GM21423 (cell line): ENCODE data around the gene GREB1.

Experiments used
- ATAC-seq: cut with Tn5 transposase; IDR thresholded peaks from one replicate; pipeline ENCODE4 v1.9.1; 2021; ENCODE audit warnings: mild to moderate bottlenecking, moderate library complexity; ENCODE audit not compliant: unreplicated experiment

The GREB1 gene

DNA sequence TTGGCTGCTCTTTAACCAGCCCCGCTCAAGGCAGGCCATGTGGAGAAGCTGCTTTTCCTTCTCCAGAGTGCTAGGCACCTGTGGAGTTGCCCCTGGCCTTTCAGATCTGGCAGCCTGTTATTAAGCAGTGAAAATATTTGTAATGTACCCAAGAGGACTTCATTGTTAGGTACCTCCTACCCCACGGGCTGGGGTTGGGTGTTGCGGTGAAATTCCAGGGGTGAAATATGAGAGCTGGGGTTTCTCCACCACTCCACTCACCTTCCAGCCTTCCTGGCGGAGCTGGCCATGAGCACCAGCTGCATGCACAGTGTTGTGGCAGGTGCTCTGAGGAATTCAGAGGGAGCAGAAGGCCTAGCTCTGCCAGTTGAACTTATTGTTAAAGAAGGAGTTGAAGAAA is 97.0 kb downstream of the GREB1 start:
- no peak for ATAC-seq

DNA sequence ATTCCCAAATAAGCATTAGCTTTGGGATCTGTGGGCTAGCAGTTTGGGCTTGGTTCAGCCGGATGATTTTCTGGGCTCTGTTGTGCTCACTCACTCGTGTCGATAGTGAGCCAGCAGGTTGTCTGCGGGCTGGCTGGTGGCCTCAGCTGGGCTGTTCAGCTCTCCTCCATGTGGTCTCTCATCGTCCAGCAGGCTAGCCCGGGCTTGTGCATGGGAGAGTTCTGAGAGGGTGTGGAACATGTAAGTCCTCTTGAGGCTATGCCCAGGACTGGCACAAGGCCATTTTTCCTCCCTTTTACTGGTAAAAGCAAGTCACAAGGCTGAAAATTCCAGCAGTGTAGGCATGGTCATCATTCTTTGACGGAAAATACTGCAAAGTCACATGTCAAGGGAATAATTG is 97.6 kb downstream of the GREB1 start:
- no peak for ATAC-seq

DNA sequence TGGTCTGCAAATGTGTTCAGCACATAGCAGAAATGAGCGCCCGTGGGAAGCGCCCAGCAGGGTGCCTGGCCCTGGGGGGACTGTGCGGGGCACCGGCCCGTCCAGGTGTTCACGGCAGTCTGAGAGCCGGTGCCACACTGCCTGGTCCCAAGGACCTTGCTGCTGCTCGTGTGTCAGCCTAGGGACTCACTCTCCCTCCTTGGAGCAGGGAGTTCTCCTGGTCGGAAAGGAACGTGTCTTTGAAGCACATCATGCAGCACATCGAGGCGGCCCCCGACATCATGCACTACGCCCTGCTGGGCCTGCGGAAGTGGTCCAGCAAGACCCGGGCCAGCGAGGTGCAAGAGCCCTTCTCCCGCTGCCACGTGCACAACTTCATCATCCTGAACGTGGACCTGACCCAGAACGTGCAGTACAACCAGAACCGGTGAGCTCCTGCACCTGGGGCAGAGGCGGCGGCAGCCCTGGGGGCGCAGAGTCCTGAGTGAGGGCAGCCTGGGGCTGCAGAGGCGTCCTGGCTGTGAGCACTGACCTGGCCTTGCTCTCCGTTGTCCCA is 100.2 kb downstream of the GREB1 start:
- no peak for ATAC-seq

DNA sequence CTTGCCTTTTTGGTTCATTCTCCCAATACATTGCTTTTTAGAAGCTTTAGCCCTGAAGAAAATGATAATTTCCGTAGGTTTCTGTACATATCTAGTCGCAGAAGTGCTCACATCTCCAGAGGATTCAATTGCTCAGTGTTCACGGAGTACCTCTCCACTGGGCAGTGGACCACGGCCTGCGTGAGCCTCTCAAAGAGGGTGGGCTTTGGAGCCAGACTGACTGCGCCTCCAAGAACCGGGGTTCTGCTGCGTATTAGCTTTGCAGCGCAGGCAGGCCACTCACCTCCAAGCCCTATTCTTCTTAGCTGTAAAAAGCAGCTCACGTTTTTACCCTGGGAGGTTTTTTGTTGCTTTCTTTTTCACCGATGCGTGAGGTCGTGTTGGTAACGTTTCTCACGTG is 100.7 kb downstream of the GREB1 start:
- no peak for ATAC-seq

- ATAC-seq: no peak
Measured at GRCh38 chr2:11635141-11635540, 101.3 kb downstream of the GREB1 start.

DNA sequence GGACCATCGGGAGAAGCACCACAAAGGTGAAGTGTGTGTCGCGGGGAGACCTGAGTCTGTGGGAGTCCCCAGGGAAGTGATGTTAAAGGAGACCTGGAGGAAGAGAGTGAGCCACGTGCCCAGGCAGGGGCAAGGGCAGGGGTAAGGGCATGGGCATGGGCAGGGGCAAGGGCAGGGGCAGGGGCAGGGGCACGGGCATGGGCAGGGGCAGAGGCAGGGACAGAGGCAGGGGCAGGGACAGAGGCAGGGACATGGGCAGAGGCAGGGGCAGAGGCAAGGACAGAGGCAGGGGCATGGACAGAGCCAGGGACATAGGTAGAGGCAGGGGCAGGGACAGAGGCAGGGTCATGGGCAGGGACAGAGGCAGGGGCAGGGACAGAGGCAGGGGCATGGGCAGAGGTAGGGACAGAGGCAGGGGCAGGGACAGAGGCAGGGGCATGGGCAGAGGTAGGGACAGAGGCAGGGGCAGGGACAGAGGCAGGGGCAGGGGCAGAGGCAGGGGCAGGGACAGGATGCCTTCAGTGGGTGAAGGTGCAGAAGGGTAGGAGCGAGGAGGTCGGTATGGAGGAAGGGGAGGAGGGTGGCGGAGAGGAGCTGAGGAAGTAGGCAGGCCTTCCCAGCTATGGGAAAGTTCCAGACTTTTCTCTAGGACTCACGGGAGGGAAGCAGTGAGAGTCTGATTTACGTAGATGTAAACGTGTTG is 102.9 kb downstream of the GREB1 start:
- no peak for ATAC-seq

DNA sequence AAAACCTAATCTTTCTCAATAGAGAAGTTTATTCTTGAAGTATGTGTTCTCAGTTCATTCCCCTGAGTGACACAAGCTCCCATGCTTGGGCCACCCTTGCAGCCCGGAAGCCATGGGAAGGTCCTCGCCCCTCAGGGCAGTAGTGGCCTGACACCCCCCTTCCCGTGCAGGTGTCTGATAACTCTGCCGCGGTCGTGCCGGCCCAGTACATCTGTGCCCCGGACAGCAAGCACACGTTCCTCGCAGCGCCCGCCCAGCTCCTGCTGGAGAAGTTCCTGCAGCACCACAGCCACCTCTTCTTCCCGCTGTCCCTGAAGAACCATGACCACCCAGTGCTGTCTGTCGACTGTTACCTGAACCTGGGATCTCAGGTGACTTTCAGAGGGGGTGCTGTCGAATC is 103.7 kb downstream of the GREB1 start:
- no peak for ATAC-seq

GRCh38 chr2:11639503-11639902 is 105.7 kb downstream of the GREB1 start:
- no peak for ATAC-seq

DNA sequence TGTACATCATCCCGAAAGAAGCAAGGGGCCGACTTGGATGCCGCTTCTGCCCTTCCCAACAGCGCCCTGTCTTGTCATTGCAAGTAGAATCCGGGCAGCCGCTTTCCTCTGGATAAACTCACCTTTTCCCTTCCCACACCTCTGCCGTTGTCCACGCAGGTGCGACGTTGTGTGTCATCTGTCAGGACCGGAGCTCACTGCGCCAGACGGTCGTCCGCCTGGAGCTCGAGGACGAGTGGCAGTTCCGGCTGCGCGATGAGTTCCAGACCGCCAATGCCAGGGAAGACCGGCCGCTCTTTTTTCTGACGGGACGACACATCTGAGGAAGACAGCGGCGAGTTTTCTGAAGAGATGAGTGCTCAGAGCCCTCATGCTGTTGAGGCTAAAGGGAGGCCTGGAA is 106.3 kb downstream of the GREB1 start:
- ATAC-seq: no peak

DNA sequence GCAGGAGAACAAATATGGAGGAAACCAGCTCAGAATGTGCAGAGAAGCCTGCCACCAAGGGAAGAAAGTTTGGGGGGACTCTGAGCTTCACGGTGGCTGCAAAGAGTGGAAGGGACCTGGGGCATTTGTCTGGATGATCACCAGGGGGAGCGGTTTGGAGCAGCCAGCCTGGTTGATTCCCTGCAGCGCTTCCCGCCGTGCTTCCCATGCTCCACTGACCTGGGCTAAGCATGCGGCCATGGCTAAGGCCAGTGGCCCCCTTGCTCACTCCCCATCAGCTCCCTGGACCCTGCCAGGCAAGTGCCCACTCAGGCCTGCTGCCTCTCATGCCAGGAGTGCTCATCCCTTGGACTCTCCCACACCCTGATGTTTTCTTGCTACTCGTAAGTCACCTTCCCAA is 109.1 kb downstream of the GREB1 start:
- ATAC-seq: no peak

DNA sequence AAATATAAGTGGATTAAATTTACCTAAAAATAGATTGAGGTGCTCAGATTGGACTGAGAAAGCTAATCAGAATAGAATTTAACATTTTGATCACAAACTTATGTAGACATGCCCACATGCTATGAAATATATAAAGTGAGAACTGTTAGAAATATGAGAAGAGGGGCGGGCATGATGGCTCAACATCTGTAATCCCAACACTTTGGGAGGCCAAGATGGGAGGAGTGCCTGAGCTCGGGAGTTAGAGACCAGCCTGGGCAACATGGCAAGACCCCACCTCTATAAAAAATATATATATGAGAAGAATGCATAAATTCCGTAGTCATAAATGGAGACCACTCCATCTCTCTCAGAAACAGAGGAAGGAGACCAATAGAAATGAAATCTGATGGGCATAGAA is 110.4 kb downstream of the GREB1 start:
- ATAC-seq: no peak

DNA sequence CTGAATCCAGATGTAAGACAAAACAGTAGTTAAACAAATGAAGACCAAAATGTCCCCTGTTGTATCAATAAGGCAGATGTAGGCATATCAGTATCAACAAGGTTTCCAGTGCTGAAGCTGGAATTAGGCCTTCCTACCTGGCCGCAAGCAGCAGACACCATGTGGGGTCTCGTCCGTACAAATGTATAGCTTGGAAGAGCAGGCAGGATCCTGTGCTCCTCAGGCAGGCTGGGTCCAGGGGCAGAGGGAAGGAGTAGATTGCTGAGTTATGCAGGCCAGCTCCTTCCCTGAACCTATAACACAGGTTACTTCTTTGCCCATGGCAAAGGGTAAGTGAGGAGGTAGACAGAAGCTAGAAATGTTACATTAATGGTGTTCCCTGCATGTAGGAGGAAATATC is 112.7 kb downstream of the GREB1 start:
- ATAC-seq: no peak

DNA sequence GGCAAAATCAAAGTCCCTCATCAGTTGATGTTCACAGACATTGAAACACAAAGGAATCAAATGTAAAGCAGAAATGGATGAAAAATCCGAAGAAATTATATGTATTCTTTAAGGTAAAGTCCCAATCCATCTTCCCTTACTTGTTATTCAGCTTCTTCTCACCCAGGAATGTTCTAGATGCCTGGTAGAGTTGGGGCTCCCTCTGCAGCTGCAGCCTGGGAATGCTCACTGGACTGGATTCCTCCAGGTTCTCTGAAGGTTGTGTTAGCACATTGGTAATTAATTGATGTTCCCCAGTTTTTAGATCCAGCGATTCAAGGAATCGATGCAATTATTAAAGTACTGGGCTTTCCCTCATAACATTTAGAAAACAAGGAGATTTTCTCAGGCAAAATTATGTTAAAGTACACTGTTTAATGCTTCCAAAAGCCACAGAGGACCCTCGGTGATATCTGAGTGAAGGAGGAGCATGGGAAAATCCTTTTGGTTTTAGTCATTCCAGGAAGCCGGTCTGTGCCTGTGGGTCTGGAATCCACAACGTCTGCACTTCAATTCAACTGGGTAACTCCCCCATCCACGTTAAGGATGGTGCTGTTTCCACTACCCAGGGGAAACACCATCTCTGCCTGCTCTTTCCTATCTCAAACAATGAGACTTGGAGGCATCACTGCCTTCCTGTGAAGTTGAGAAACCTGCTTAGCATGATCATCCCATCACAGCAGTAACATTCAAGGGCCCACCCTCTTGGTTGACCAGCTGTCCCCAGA is 114.2 kb downstream of the GREB1 start:
- no peak for ATAC-seq

- ATAC-seq: no peak
Measured at GRCh38 chr2:11649093-11649492, 115.2 kb downstream of the GREB1 start.

DNA sequence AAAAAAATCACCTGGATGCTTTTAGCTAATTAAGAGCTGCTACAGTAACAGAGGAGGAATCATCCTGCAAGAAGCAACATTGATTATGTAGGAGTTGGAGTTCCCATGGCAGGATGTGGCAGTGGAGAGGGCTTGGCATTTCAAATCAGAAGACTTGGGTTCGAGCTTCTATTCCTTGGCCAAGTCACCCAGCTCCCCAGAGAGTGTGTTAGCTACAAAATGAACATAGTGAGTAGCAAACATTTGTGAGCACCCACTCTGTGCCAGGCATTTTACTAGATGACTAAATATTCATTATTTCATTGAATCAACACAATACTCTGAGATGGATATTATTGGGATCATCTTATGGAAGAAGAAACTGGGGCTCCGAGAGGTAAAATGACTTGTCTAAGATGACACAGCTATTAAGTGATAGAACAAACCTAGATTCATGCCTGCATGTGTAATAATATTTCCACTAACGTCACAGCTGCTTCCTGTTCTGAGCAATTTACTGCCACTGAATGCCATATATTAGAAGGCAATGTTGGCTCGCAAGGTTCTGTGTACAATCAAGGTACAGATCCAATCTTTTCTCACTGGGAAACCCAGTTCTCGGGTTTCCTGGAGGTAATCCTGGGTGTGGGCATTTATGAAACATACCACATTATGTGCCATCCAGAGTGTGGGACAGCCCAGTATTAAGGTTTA is 118.2 kb downstream of the GREB1 start:
- ATAC-seq: no peak

DNA sequence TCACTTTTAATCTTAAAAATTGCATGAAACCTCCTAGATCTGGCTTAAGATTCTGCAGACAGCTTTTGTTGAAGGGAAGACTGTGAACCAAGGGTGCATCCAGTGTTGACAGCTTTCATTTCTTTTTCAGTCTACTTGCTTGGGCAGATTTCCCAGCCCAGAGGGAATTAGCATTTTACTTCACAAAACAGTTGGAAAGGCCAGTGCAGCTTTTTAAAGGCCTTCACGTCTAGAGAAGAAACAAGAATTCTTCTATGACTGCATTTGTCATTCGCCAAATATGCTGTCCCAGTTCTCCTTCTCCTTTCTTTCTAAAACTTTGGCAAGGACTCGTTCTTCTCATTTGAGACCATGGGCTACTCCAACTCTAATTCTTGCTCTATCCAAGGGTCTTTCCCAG is 118.7 kb downstream of the GREB1 start:
- ATAC-seq: no peak

- ATAC-seq: no peak
Measured at GRCh38 chr2:11655495-11655894, 121.7 kb downstream of the GREB1 start.

GRCh38 chr2:11656252-11656651 is 122.4 kb downstream of the GREB1 start:
- ATAC-seq: no peak

DNA sequence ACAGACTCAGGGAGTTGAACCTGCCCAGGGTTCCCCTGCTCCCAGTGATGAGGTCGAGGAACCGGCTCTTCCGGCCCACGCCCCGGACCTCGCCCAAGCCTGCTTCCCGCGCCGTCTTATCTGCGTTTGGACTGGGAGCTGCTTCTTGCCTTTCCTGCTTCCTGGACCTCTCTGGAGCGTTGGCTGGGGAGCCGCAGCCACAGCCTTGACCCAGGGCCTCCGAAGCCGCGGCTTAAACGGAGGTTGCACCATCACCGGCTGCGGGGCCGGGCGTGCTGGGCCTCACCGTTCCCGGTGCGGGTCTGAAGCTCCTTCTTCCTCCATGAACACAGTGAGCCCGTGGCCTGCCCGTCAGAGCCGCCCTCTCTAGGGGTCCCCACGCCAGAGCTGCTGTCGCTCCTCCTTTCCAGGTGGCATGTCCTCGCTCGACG is 122.8 kb downstream of the GREB1 start:
- ATAC-seq: no peak

- no peak for ATAC-seq
Measured at GRCh38 chr2:11657195-11657594, 123.3 kb downstream of the GREB1 start.

- ATAC-seq: no peak
Measured at GRCh38 chr2:11657646-11658045, 123.8 kb downstream of the GREB1 start.
